GM21423 (cell line): ENCODE measurements around the gene MOB3B.

Experiments
- ATAC-seq: cut with Tn5 transposase; IDR thresholded peaks from one replicate; pipeline ENCODE4 v1.9.1; 2021; ENCODE audit warnings: mild to moderate bottlenecking, moderate library complexity; ENCODE audit not compliant: unreplicated experiment

Gene MOB3B

GRCh38 chr9:27529316-27530278 is at the start of gene MOB3B:
MOB3B (minus strand) TSS chr9:27529814; CDS start chr9:27455550, 74,264 bp downstream.
- ATAC-seq, result peak; percentile 70

DNA sequence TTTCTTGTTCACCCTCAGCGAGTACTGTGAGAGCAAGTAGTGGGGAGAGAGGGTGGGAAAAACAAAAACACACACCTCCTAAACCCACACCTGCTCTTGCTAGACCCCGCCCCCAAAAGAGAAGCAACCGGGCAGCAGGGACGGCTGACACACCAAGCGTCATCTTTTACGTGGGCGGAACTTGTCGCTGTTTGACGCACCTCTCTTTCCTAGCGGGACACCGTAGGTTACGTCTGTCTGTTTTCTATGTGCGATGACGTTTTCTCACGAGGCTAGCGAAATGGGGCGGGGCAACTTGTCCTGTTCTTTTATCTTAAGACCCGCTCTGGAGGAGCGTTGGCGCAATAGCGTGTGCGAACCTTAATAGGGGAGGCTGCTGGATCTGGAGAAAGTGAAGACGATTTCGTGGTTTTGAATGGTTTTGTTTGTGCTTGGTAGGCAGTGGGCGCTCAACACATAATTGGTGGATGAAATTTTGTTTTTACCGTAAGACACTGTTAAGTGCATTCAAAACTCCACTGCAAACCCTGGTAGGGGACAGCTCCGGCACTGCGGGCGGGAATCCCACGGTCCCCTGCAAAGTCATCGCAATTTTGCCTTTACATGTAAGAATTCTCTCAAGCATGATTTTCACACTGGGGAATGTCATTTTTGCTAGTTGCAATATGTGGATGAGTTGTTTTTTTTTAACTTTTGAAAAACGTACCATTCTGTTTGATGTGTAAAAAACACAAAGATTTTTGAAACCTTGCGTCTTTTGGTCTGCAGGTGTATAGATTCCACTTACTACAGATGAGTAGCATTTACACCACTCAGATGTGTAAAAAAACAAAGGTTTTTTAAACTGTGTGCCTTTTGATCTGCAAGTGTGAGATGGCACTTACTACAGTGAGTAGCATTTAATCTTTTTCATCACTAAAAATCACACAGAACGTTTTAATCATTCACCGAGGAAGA is 44.3 kb upstream of the MOB3B start:
- ATAC-seq, result peak; percentile 86

DNA sequence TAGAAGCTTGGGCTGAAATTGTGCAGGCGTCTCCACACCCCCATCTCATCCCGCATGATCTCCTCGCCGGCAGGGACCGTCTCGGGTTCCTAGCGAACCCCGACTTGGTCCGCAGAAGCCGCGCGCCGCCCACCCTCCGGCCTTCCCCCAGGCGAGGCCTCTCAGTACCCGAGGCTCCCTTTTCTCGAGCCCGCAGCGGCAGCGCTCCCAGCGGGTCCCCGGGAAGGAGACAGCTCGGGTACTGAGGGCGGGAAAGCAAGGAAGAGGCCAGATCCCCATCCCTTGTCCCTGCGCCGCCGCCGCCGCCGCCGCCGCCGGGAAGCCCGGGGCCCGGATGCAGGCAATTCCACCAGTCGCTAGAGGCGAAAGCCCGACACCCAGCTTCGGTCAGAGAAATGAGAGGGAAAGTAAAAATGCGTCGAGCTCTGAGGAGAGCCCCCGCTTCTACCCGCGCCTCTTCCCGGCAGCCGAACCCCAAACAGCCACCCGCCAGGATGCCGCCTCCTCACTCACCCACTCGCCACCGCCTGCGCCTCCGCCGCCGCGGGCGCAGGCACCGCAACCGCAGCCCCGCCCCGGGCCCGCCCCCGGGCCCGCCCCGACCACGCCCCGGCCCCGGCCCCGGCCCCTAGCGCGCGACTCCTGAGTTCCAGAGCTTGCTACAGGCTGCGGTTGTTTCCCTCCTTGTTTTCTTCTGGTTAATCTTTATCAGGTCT is 43.5 kb upstream of the MOB3B start, which contains the start of gene C9orf72:
Gene C9orf72, minus strand, starts transcription at position 564 of the 716 bp plus-strand sequence. CDS start 6,361 bp downstream, outside the sequence.
- ATAC-seq, result peak; percentile 56

GRCh38 chr9:27572566-27572917 is 42.9 kb upstream of the MOB3B start:
- peak; percentile 35 for ATAC-seq

- no peak for ATAC-seq
Measured at GRCh38 chr9:27572061-27572460, 42.4 kb upstream of the MOB3B start.

GRCh38 chr9:27571011-27571410 is 41.4 kb upstream of the MOB3B start:
- no peak for ATAC-seq

GRCh38 chr9:27569406-27569805 is 39.8 kb upstream of the MOB3B start:
- no peak for ATAC-seq

GRCh38 chr9:27566118-27566517 is 36.5 kb upstream of the MOB3B start:
- ATAC-seq, result no peak

DNA sequence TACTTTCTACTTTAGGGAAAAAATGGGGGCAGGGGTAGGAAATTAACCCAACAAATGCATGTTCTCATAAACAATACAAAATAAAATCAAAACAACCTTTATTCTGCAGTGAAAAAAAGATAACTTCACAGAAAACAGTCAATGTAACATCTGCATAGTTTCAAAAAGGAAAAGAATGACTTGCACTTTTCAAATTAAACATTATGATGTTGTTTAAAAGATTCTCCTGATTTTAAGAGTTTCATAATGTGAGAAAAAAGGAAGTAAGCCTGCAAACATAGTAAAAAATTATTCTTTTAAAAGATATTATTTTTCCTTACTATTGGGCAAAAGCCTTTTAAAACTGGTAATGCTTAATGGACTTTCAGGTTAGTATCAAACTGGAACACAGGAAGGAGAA is 36.1 kb upstream of the MOB3B start:
- ATAC-seq, result no peak

GRCh38 chr9:27564670-27565069 is 35.1 kb upstream of the MOB3B start:
- no peak for ATAC-seq

- no peak for ATAC-seq
Measured at GRCh38 chr9:27563738-27564430, 34.3 kb upstream of the MOB3B start.

GRCh38 chr9:27561685-27562084 is 32.1 kb upstream of the MOB3B start:
- peak; percentile 51 for ATAC-seq

GRCh38 chr9:27560457-27560856 is 30.8 kb upstream of the MOB3B start:
- no peak for ATAC-seq

DNA sequence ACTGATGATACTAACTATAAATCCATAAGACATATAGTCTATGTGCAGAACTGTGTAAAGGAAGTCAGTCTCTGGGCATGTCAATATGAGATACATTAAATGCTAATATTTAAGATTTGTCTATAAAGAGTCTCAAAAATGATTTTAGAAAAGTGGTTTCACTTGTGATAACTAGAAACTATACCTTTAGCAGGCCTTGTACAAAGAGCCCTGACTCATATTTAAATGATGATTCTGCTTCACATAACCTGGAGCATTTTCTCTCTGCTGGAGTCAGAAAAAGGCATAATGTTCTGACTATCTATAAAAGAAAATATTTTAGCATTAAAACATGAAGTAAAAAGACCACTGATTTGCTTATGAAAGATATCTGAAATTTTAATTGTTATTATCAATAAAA is 28.7 kb upstream of the MOB3B start:
- no peak for ATAC-seq

- ATAC-seq, result no peak
Measured at GRCh38 chr9:27556470-27556869, 26.9 kb upstream of the MOB3B start.

DNA sequence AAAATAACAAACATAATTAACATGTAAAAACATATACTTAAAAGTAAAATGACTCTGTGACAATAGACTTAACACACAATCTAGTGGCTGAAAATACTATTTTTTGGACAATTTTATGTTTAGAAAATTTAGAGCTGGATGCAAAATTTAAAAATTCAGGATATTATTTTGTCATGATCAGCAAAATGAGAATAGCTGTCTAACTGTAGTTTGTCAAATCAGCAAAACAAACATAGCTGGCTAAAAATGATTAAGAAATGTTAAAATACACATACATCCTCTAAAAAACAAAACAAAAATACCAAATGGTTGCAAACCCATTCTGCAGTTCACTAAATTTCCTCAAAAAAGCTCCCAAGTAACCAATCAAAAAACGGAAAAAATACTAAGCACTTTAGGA is 25.1 kb upstream of the MOB3B start:
- no peak for ATAC-seq

GRCh38 chr9:27549196-27549755 is 19.7 kb upstream of the MOB3B start:
- ATAC-seq, result no peak

DNA sequence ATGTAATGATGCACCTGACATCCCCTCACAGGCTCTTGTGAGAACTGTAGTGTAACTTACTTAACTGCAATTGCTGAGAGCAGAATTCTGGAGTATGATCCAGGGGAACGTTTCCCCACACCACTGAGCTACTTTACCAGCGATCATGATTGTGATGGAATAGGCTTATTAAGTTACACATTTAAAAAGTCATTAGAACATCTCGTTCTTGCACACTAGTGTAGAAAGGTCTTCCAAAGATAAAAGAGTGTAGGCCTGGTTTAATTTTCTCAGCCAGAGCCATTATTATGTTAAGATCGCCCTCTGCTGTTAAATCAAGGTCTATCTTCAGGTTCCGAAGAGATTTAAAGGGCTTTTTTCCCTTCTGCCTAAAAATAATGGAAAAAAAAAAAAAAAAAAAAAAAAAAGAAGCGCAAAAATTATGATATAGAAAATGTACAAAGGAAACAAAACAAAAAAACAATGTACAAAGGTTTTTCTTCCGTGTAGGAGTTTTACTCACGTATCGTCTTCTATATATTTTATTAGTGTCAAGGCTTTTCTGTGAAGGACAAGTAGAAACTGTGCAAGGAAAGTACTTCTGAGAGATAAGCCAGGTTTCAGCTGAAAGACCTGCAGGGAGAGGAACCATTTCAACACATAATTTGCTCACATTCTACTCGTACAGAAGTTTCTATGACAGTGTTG is 18.6 kb upstream of the MOB3B start:
- no peak for ATAC-seq

DNA sequence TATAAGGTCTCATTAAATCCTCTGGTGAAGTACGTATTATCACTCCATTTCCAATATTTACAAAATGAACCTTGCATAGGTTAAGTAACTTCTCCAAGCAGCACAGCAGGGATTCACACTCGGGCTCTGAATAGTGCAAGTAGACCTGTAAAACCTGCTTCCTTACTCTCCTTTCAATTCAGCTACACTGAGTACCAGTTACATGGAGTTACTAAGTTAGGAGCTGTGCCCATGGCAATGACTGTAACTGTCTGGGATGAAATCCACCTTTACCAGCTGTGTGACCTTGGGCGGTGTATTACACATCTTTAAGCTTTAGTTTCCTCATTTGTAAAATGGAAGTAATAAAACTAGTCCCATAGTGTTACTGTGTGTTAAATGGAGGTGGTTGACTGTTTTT is 15.9 kb upstream of the MOB3B start:
- no peak for ATAC-seq
